ENCODE measurements around the gene DDX55.

GRCh38 chr12:123591702-123592481, 10.0 kb upstream of the DDX55 start:
- no peak for TF ChIP-seq OSR1 (CRISPR knock-in tag; IDR thresholded peaks at IDR 0.05)
- TF ChIP-seq RARB (CRISPR knock-in tag; IDR thresholded peaks at IDR 0.05): no peak
- TF ChIP-seq PATZ1 (CRISPR knock-in tag; IDR thresholded peaks at IDR 0.05; ENCODE audit: borderline replicate concordance): no peak
- no peak for TF ChIP-seq ZNF8 (CRISPR knock-in tag; IDR thresholded peaks at IDR 0.05)
